ENCODE data around the gene CCDC159.

GRCh38 chr19:11337080-11337479 is 9.2 kb upstream of the CCDC159 start:
- TF ChIP-seq EZH2 (IDR thresholded peaks at IDR 0.05; ENCODE audit: borderline replicate concordance, insufficient read depth, low read depth, low read length, poor library complexity, severe bottlenecking), result no peak
- TF ChIP-seq CTCF (IDR thresholded peaks at IDR 0.05), result no peak

All from B cell (primary cell).